K562 (cell line): ENCODE results near the gene ZSWIM9. TPM values are rescaled to one million over a fixed set of nuclear protein-coding genes. Genes with fewer than 3 reads are reported as not detected.

ENCODE experiments used
- ATF1 ChIP-seq, 2 experiments: fragments of 450-650 bp in 1 of 2; IDR thresholded peaks; 2 replicates each; pipeline ENCODE4 v1.6.1; 2016; ENCODE audit warnings: missing compliant biosample characterization in 1 of 2, missing genetic modification characterization in 1 of 2
- FOXA3 ChIP-seq, 2 experiments: fragments of 450-650 bp in 1 of 2; sonication (generic) in 1 of 2; formaldehyde crosslinking; IDR thresholded peaks in 1 of 2; conservative IDR thresholded peaks in 1 of 2; 2 replicates each; pipeline versions ENCODE4 v1.4.0 to v1.8.0; 2020 to 2022; ENCODE audit warnings: mild to moderate bottlenecking in 2 of 2, missing genetic modification reagents in 1 of 2
- GATA2 ChIP-seq: sonication (generic); formaldehyde crosslinking; IDR thresholded peaks from 2 replicates; pipeline ENCODE4 v1.4.0; 2020; ENCODE audit warnings: mild to moderate bottlenecking, missing genetic modification reagents
- HEY1 ChIP-seq: fragments of 250-450 bp; sonication (Bioruptor Pico); IDR thresholded peaks from 2 replicates; pipeline ENCODE4 v1.5.0; 2020; ENCODE audit warnings: mild to moderate bottlenecking, moderate library complexity, borderline replicate concordance
- HIVEP1 ChIP-seq: fragments of 250-450 bp; sonication (Bioruptor Pico); IDR thresholded peaks from 2 replicates; pipeline ENCODE4 v1.4.0; 2020; ENCODE audit warnings: mild to moderate bottlenecking
- KLF16 ChIP-seq: IDR thresholded peaks from 2 replicates; pipeline ENCODE4 v1.6.1; 2016; ENCODE audit warnings: antibody characterized with exemption
- MAFK ChIP-seq: IDR thresholded peaks from 2 replicates; pipeline ENCODE4 v1.6.1; 2011; ENCODE audit warnings: low read length, improper control_type of control experiment
- NEUROD1 ChIP-seq: fragments of 150-350 bp; IDR thresholded peaks from 2 replicates; pipeline ENCODE4 v1.6.1; 2014; ENCODE audit warnings: borderline replicate concordance, low read length, low read depth; ENCODE audit not compliant: partially characterized antibody
- SIN3A ChIP-seq, 2 experiments: fragments of 150-350 bp in 1 of 2; IDR thresholded peaks; 2 replicates each; pipeline ENCODE4 v1.6.1; 2011 to 2016; ENCODE audit warnings: borderline replicate concordance in 2 of 2, low read depth in 2 of 2, low read length in 2 of 2, mild to moderate bottlenecking in 2 of 2, moderate library complexity in 2 of 2; ENCODE audit not compliant: control insufficient read depth in 1 of 2
- XRCC4 ChIP-seq: IDR thresholded peaks from one replicate; pipeline ENCODE4 v1.6.1; 2011; ENCODE audit not compliant: insufficient read depth, insufficient read length; ENCODE audit errors: extremely low read depth
- ZBTB26 ChIP-seq: fragments of 450-650 bp; formaldehyde crosslinking; IDR thresholded peaks from 2 replicates; pipeline ENCODE4 v1.4.0; 2022; ENCODE audit warnings: missing genetic modification characterization
- ZBTB43 ChIP-seq: sonication (generic); formaldehyde crosslinking; IDR thresholded peaks from 2 replicates; pipeline ENCODE4 v1.8.0; 2023; ENCODE audit warnings: mild to moderate bottlenecking, missing genetic modification reagents
- ZFX ChIP-seq: sonication (generic); formaldehyde crosslinking; IDR thresholded peaks from 2 replicates; pipeline ENCODE4 v1.8.0; 2022; ENCODE audit warnings: mild to moderate bottlenecking, missing genetic modification reagents, moderate library complexity
- ZNF12 ChIP-seq: sonication (generic); formaldehyde crosslinking; IDR thresholded peaks from 2 replicates; pipeline ENCODE4 v1.4.0; 2020; ENCODE audit warnings: mild to moderate bottlenecking, missing genetic modification reagents
- ZNF140 ChIP-seq: fragments of 250-450 bp; sonication (Bioruptor Pico); IDR thresholded peaks from 2 replicates; pipeline ENCODE4 v1.8.0; 2021; ENCODE audit warnings: moderate library complexity, mild to moderate bottlenecking, inconsistent platforms
- ZNF184 ChIP-seq: sonication (generic); formaldehyde crosslinking; IDR thresholded peaks from 2 replicates; pipeline ENCODE4 v1.5.0; 2020; ENCODE audit warnings: missing genetic modification reagents
- polyA plus RNA-seq, 8 experiments: library from polyadenylated mRNA; depleted of rRNA in 4 of 8; stranded (reverse) in 5 of 8; unstranded in 3 of 8; fragments of >200 nt; fragmentation: Nextera tagmentation in 2 of 8; fragmentation: Illumina TruSeq in 1 of 8; extraction: Ambion mirVana in 2 of 8; extraction: Trizol in 1 of 8; gene quantifications; 2 replicates each; pipeline versions ENCODE4 v1.2.1 to v1.2.3, GENCODE V29; 2011 to 2014; ENCODE audit warnings: inconsistent platforms in 1 of 8, missing spikeins in 1 of 8
- total RNA-seq, 7 experiments: library from RNA; depleted of rRNA in 6 of 7; stranded (reverse); fragments of >200 nt in 6 of 7; fragmentation: Illumina TruSeq in 2 of 7; extraction: Trizol in 2 of 7; gene quantifications; 2 replicates each; pipeline versions ENCODE4 v1.2.1 to v1.2.3, GENCODE V29; 2011 to 2021; ENCODE audit warnings: low replicate concordance in 1 of 7
- TF ChIP-seq, protein P1 (sequence below): fragments of 250-450 bp; sonication (Bioruptor Pico); IDR thresholded peaks from 2 replicates; pipeline ENCODE4 v1.8.0; 2022; ENCODE audit warnings: moderate library complexity, mild to moderate bottlenecking, inconsistent platforms
- TF ChIP-seq, protein P2 (sequence below): fragments of 250-450 bp; sonication (Bioruptor Pico); IDR thresholded peaks from 2 replicates; pipeline ENCODE4 v1.5.1; 2021; ENCODE audit warnings: mild to moderate bottlenecking
- TF ChIP-seq, protein P3 (sequence below): sonication (generic); formaldehyde crosslinking; IDR thresholded peaks from 2 replicates; pipeline ENCODE4 v1.4.0; 2020; ENCODE audit warnings: mild to moderate bottlenecking, missing genetic modification reagents
- TF ChIP-seq, protein P4 (sequence below): fragments of 450-650 bp; IDR thresholded peaks from 2 replicates; pipeline ENCODE4 v1.6.1; 2016; ENCODE audit warnings: low read depth, mild to moderate bottlenecking, moderate library complexity

The ZSWIM9 gene
- total and polyA plus RNA-seq, 9 of the 15 experiments (the other 6 are each of a cell fraction or from before 2014, with no cell fraction given) = 0.04 to 1.4 (median 0.34) TPM; not detected in 1

DNA sequence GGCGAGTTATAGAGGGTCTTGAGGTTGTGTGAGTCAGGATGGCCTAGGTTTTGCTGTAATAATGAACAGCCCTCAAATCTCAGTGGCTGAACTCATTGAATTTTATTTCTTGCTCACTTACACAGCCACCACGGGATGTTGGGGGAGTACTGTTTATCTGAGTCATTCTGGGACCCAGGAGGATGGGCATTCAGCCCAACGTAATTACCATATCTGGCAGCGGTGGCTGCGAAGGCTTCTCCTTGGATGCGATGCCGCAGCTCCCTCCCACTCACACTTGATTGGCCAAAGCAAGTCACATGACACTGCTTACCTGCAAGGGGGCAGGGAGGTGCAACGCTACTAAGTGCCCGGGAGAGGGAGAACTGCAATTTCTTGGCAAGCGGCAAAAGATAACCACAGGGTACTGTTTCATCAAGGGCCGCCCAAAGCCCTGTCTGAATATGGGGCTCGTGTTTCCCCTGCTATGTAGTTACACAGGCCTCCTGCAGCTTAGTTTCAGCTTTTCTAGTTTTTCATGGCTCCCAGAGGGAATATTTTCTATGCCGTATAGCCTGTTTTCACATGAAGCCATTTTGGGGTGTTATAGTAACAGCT, 19.9 kb downstream of the ZSWIM9 start (continued):
- TF ChIP-seq, protein P1, sequence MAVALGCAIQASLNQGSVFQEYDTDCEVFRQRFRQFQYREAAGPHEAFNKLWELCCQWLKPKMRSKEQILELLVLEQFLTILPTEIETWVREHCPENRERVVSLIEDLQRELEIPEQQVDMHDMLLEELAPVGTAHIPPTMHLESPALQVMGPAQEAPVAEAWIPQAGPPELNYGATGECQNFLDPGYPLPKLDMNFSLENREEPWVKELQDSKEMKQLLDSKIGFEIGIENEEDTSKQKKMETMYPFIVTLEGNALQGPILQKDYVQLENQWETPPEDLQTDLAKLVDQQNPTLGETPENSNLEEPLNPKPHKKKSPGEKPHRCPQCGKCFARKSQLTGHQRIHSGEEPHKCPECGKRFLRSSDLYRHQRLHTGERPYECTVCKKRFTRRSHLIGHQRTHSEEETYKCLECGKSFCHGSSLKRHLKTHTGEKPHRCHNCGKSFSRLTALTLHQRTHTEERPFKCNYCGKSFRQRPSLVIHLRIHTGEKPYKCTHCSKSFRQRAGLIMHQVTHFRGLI (CRISPR knock-in tag) = no peak
- TF ChIP-seq, protein P2, sequence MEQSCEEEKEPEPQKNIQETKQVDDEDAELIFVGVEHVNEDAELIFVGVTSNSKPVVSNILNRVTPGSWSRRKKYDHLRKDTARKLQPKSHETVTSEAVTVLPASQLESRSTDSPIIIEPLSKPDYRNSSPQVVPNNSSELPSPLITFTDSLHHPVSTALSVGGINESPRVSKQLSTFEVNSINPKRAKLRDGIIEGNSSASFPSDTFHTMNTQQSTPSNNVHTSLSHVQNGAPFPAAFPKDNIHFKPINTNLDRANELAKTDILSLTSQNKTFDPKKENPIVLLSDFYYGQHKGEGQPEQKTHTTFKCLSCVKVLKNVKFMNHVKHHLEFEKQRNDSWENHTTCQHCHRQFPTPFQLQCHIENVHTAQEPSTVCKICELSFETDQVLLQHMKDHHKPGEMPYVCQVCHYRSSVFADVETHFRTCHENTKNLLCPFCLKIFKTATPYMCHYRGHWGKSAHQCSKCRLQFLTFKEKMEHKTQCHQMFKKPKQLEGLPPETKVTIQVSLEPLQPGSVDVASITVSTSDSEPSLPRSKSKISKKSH = no peak
- TF ChIP-seq, protein P3, sequence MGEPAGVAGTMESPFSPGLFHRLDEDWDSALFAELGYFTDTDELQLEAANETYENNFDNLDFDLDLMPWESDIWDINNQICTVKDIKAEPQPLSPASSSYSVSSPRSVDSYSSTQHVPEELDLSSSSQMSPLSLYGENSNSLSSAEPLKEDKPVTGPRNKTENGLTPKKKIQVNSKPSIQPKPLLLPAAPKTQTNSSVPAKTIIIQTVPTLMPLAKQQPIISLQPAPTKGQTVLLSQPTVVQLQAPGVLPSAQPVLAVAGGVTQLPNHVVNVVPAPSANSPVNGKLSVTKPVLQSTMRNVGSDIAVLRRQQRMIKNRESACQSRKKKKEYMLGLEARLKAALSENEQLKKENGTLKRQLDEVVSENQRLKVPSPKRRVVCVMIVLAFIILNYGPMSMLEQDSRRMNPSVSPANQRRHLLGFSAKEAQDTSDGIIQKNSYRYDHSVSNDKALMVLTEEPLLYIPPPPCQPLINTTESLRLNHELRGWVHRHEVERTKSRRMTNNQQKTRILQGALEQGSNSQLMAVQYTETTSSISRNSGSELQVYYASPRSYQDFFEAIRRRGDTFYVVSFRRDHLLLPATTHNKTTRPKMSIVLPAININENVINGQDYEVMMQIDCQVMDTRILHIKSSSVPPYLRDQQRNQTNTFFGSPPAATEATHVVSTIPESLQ (CRISPR knock-in tag) = no peak
- TF ChIP-seq SIN3A (IDR thresholded peaks at IDR 0.05; ENCODE audit: borderline replicate concordance in 2 of 2, control insufficient read depth in 1 of 2, low read depth in 2 of 2, low read length in 2 of 2) (no peak), ZFX (no peak), MAFK (peak; percentile 29; the same call in 1 of the 2 replicates), GATA2 (CRISPR knock-in tag) (no peak), KLF16 (no peak), ZNF140 (CRISPR knock-in tag) (no peak), FOXA3 (CRISPR knock-in tag; conservative IDR thresholded peaks at IDR 0.05 in 1 of 2, IDR thresholded peaks at IDR 0.05 in 1 of 2) (no peak), ZBTB43 (no peak), NEUROD1 (no peak), XRCC4 (no peak), ZNF184 (CRISPR knock-in tag) (no peak), ZBTB26 (CRISPR knock-in tag) (no peak), HIVEP1 (CRISPR knock-in tag) (no peak), ZNF12 (peak; percentile 98), HEY1 (CRISPR knock-in tag) (no peak), ATF1 (CRISPR knock-in tag; IDR thresholded peaks at IDR 0.05) (no peak), ATF1 (tag; IDR thresholded peaks at IDR 0.05) (no peak)
- TF ChIP-seq, protein P4, sequence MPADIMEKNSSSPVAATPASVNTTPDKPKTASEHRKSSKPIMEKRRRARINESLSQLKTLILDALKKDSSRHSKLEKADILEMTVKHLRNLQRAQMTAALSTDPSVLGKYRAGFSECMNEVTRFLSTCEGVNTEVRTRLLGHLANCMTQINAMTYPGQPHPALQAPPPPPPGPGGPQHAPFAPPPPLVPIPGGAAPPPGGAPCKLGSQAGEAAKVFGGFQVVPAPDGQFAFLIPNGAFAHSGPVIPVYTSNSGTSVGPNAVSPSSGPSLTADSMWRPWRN = no peak
